Loucy (cell line): Measurements from ENCODE around the gene MT2A.

Experiments used
- EZH2phosphoT487 ChIP-seq: fragments of 200-600 bp; IDR thresholded peaks from 2 replicates; pipeline ENCODE4 v1.6.1; 2018; ENCODE audit warnings: antibody characterized with exemption, mild to moderate bottlenecking, moderate library complexity, borderline replicate concordance
- TF ChIP-seq, protein P1 (sequence below): fragments of 200-600 bp; sonication (generic); conservative IDR thresholded peaks from 2 replicates; pipeline ENCODE4 v1.5.1; 2014; ENCODE audit warnings: mild to moderate bottlenecking, antibody characterized with exemption, low read length

DNA sequence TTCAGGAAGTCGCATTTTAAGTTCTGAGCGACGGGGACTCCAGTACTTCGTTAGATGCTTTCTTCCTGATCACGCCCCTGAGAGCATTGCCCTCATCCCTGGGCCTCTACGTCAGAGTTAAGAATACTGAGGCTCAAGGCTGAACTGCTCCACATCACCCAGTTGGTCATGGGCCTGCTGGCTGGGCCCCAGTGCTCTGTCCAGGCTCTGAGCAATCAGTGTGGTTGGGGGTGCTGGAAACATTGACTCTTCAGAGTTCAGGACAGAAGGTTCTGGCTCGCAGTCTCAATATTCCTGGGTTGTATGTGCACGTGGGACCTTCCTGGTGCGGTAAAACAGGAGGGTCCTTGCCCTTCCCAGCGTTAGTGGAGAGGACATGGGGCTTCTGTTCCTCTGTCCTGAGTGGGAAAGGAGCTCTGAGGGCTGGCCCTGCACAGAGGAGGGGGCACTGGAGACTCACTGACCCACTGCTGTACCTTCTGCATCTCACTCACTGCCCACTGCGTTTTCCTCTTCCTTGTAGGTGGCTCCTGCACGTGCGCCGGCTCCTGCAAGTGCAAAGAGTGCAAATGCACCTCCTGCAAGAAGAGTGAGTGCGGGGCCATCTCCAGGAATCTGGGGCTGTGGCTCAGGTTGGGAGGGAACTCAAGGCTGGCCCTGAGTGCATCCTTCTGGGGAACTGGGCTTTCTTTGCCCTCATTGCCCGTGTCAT lies 17.7 kb downstream of the MT2A start:
- TF ChIP-seq, protein P1, sequence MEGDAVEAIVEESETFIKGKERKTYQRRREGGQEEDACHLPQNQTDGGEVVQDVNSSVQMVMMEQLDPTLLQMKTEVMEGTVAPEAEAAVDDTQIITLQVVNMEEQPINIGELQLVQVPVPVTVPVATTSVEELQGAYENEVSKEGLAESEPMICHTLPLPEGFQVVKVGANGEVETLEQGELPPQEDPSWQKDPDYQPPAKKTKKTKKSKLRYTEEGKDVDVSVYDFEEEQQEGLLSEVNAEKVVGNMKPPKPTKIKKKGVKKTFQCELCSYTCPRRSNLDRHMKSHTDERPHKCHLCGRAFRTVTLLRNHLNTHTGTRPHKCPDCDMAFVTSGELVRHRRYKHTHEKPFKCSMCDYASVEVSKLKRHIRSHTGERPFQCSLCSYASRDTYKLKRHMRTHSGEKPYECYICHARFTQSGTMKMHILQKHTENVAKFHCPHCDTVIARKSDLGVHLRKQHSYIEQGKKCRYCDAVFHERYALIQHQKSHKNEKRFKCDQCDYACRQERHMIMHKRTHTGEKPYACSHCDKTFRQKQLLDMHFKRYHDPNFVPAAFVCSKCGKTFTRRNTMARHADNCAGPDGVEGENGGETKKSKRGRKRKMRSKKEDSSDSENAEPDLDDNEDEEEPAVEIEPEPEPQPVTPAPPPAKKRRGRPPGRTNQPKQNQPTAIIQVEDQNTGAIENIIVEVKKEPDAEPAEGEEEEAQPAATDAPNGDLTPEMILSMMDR: no peak
- TF ChIP-seq EZH2phosphoT487: no peak
